Mucosa of descending colon (tissue), 3 donors: Measurements from ENCODE around the gene LIPA. TPM values are rescaled to one million over a fixed set of nuclear protein-coding genes. Genes with fewer than 3 reads are reported as not detected.
"Not testable (repeated sequence)": the region's sequence is repeated elsewhere in the genome, so short reads cannot be mapped to it uniquely, and the experiment has no call there.

ENCODE experiments used
- ATAC-seq: fragments of 200-7000 bp; cut with Tn5 transposase; one replicate; pipeline ENCODE4 v1.9.1; 2020; ENCODE audit warnings: mild to moderate bottlenecking, moderate library complexity
- DNase-seq, 3 donors: peaks; one replicate each; pipeline ENCODE4 v3.0.0-alpha.2; 2020
- H3K36me3 ChIP-seq: fragments of 200-600 bp; one replicate; pipeline ENCODE4 v1.8.0; 2021; ENCODE audit warnings: low read depth, mild to moderate bottlenecking
- H3K4me1 ChIP-seq: fragments of 200-600 bp; one replicate; pipeline ENCODE4 v1.8.0; 2021; ENCODE audit warnings: low read depth, mild to moderate bottlenecking
- H3K4me3 ChIP-seq: fragments of 200-600 bp; one replicate; pipeline ENCODE4 v1.8.0; 2021; ENCODE audit warnings: mild to moderate bottlenecking
- H3K9me3 ChIP-seq: fragments of 200-600 bp; one replicate; pipeline ENCODE4 v1.8.0; 2021; ENCODE audit warnings: mild to moderate bottlenecking
- intact Hi-C, 2 donors: fragments of 100-400 bp; cut with DNase I in 1 of 2; cut with micrococcal nuclease in 1 of 2; formaldehyde crosslinking; loops; one replicate each; pipeline versions ENCODE4 v1.11.0 to v1.11.1; 2022; cut with DNase I, micrococcal nuclease
- total RNA-seq, 3 donors: library from RNA; stranded (reverse); fragmentation: NEBNext Ultra II Directional in 2 of 3; extraction: Animal tissue kit (Norgen Biotek cat#: 25700) in 2 of 3; gene quantifications; one replicate each; pipeline versions ENCODE4 v1.2.1 to v1.2.4, GENCODE V29; 2021 to 2023
- TF ChIP-seq, protein P1 (sequence below): fragments of 200-600 bp; IDR thresholded peaks from one replicate; pipeline ENCODE4 v1.8.0; 2022; ENCODE audit warnings: antibody characterized with exemption, mild to moderate bottlenecking
- donor health status: DM: no; HTN: no; CAD: no; lungs with moderate emphysema.
- donor health status: DM: no; HTN: no; CAD: no.
- donor health status: DM: no; HTN: yes; CAD: no.

LIPA gene
- total RNA-seq, 3 donors from 2014 or later: 20.6 to 34.5 (median 29.6) TPM

DNA sequence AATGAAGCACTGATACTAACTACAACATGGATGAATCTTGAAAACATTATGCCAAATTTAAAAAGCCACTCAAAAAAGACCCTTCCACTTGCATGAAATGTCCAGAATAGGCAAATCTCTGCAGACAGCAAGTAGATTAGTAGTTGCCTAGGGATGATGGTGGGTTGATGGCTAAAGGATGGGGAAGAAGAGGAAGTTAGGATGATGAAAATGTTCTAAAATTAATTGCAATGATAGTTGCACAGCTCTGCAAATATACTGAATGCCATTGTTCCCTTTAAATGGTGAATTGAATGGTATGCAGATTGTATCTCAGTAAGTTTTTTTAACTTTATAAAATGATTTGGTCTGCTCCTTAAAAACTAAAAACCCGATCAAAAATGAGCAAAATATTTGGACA lies 7.3 kb upstream of the LIPA start:
- TF ChIP-seq, protein P1, sequence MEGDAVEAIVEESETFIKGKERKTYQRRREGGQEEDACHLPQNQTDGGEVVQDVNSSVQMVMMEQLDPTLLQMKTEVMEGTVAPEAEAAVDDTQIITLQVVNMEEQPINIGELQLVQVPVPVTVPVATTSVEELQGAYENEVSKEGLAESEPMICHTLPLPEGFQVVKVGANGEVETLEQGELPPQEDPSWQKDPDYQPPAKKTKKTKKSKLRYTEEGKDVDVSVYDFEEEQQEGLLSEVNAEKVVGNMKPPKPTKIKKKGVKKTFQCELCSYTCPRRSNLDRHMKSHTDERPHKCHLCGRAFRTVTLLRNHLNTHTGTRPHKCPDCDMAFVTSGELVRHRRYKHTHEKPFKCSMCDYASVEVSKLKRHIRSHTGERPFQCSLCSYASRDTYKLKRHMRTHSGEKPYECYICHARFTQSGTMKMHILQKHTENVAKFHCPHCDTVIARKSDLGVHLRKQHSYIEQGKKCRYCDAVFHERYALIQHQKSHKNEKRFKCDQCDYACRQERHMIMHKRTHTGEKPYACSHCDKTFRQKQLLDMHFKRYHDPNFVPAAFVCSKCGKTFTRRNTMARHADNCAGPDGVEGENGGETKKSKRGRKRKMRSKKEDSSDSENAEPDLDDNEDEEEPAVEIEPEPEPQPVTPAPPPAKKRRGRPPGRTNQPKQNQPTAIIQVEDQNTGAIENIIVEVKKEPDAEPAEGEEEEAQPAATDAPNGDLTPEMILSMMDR: no peak
- ATAC-seq: no peak
- H3K4me3 ChIP-seq: no peak overlapping the region
- H3K4me1 ChIP-seq: no peaks in the 10 kb centered on the region
- no peaks in the 10 kb centered on the region for H3K36me3 ChIP-seq
- DNase-seq: no peak
- H3K9me3 ChIP-seq: peaks cover 4% of the 10 kb centered on the region
- intact Hi-C loops: loop anchor here (10.0 kb wide), 2 partner anchors 156 to 306 kb away; partner anchors contain the start of gene IFIT5 (in 1 of the 2)

DNA sequence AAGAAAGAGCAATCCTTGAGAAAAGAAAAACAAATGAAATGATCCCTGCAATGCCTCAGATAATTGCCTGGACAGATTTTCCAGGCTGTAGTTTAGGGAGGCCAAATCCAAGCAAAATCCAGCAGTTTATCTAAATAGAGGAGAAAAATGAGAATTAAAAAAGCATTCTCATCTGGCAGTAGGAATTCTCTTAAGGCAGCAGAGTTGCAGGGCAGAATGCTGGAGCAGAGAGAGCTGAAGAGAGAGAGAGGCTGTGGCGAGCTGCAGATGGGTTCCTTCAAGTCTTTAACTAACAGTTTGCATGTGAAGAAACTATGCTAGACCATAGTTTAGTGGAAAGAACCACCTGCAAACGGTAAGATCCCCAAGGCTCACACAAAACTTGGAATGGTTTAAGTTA lies 6.0 kb upstream of the LIPA start:
- intact Hi-C loops: loop anchor here (10.0 kb wide), 2 partner anchors 157 to 307 kb away; partner anchors contain the start of gene IFIT5 (in 1 of the 2)
- TF ChIP-seq, protein P1: no peak
- ATAC-seq (no peak), DNase-seq (no peak)
- Histone ChIP-seq H3K4me1 (no peaks in the 10 kb centered on the region), H3K36me3 (no peaks in the 10 kb centered on the region), H3K4me3 (no peak overlapping the region), H3K9me3 (peaks cover 7% of the 10 kb centered on the region)

DNA sequence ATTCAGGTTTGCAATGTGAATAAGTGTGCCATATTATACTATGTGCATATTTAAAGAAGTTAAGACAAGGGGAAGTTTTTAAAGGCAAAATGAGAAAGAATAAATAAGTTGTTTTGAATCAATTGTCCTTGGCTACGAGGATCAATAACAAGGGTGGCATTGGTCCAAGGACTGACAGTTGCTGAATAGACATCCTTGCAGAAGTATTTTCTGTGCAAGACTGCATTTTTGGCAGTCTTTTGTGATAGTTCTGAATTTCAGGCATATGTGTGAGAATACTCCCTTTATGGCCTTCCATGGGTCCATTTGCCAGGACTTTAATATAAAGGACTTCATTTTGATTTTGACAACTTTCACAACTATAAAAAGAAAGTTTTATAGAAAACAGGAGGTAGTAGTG lies 5.4 kb upstream of the LIPA start:
- H3K9me3 ChIP-seq: peaks cover 7% of the 10 kb centered on the region
- DNase-seq (no peak), ATAC-seq (no peak)
- intact Hi-C loops: loop anchor here (10.0 kb wide), 2 partner anchors 158 to 308 kb away; partner anchors contain the start of gene IFIT5 (in 1 of the 2)
- TF ChIP-seq, protein P1: no peak
- H3K36me3 ChIP-seq: no peaks in the 10 kb centered on the region
- H3K4me3 ChIP-seq: no peak overlapping the region
- no peaks in the 10 kb centered on the region for H3K4me1 ChIP-seq

DNA sequence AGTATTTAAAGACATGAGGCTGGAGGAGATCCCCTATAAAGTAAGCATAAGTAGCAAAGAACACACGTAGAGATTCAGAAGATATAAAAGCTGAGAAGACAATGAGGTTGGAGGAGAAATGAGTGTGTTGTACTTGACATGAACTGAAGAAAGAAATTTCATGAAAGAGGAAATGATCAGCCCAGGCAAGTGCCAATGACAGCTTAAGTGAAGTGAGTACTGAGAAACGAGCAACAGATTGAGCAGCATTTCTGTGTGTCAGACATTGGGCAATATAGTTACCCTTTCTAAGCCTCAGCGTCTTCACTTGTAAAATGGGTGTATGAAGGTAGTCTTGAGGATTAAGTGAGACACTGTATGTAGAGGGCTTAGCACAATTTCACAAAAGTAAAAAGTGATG lies 4.8 kb upstream of the LIPA start:
- H3K9me3 ChIP-seq: peaks cover 7% of the 10 kb centered on the region
- TF ChIP-seq, protein P1: no peak
- ATAC-seq: no peak
- no peak for DNase-seq
- no peak overlapping the region for H3K4me3 ChIP-seq
- H3K4me1 ChIP-seq: no peaks in the 10 kb centered on the region
- H3K36me3 ChIP-seq: no peaks in the 10 kb centered on the region
- intact Hi-C loops: loop anchor here (10.0 kb wide), 2 partner anchors 158 to 308 kb away; partner anchors contain the start of gene IFIT5 (in 1 of the 2)

DNA sequence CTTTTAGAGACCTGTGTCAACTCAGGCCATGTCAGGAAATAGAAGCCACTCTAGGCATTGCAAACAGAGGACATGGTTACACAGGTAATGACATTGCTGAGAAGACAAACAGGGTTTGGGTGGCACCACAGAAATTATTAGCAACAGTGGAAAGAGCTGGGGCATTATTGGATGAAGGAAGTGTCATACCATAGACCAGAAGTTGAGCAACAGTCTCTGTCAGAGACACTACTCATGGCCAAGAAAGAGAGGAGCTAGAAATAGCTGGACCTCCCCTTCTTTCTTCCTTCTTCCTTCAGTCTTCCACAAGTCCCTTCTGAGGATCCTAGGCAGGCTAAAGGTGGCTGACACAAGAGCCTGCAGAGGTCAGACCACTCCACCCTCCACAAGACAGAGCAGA lies 4.2 kb upstream of the LIPA start:
- Histone ChIP-seq H3K36me3 (no peaks in the 10 kb centered on the region), H3K9me3 (peaks cover 7% of the 10 kb centered on the region), H3K4me1 (no peaks in the 10 kb centered on the region), H3K4me3 (no peak overlapping the region)
- TF ChIP-seq, protein P1: no peak
- intact Hi-C loops: loop anchor here (10.0 kb wide), 2 partner anchors 159 to 309 kb away; partner anchors contain the start of gene IFIT5 (in 1 of the 2)
- no peak for ATAC-seq
- no peak for DNase-seq

DNA sequence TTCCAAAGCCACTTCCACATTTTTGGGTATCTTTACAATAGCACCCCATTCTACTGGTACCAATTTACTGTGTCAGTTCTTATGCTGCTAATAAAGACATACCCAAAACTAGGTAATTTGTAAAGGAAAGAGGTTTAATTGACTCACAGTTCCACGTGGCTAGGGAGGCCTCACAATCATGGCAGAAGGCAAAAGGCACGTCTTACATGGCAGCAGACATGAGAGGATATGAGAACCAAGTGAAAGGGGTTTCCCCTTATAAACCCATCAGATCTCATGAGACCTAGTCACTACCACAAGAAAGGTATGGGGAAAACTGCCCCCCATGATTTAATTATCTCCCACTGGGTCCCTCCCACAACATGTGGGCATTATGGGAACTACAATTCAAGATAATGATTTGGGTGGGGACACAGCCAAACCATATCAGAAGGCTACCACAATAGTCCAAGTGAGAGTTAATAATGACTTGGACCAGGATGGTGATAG lies 3.6 kb upstream of the LIPA start:
- H3K4me3 ChIP-seq, ATAC-seq, H3K9me3 ChIP-seq, DNase-seq, H3K4me1 ChIP-seq, H3K36me3 ChIP-seq: not testable (repeated sequence)
- intact Hi-C loops: loop anchor here (10.0 kb wide), 2 partner anchors 160 to 310 kb away; partner anchors contain the start of gene IFIT5 (in 1 of the 2)
